HG02884 (cell line): ENCODE results near the gene ACMSD.
"Not testable (repeated sequence)": the region's sequence is repeated elsewhere in the genome, so short reads cannot be mapped to it uniquely, and the experiment has no call there.

Source experiments
- ATAC-seq: cut with Tn5 transposase; IDR thresholded peaks from one replicate; pipeline ENCODE4 v1.9.1; 2021; ENCODE audit warnings: mild to moderate bottlenecking, moderate library complexity; ENCODE audit not compliant: unreplicated experiment

ACMSD gene

GRCh38 chr2:134903701-134904100 is 65.3 kb downstream of the ACMSD start:
- not testable (repeated sequence) for ATAC-seq

- no peak for ATAC-seq
Observed at GRCh38 chr2:134905168-134905567, 66.8 kb downstream of the ACMSD start.

- ATAC-seq, result no peak
Observed at GRCh38 chr2:134906726-134907125, 68.3 kb downstream of the ACMSD start.

- not testable (repeated sequence) for ATAC-seq
Observed at GRCh38 chr2:134907441-134908116, 69.2 kb downstream of the ACMSD start.

GRCh38 chr2:134910763-134911399 is 72.5 kb downstream of the ACMSD start:
- no peak for ATAC-seq

- no peak for ATAC-seq
Observed at GRCh38 chr2:134911400-134911785, 73.0 kb downstream of the ACMSD start.

GRCh38 chr2:134912361-134912760 is 73.9 kb downstream of the ACMSD start:
- no peak for ATAC-seq

GRCh38 chr2:134917360-134917865 is 79.0 kb downstream of the ACMSD start:
- ATAC-seq, result no peak

- ATAC-seq, result peak; percentile 78
Observed at GRCh38 chr2:134917888-134918525, 79.6 kb downstream of the ACMSD start.

GRCh38 chr2:134918526-134919340 is 80.3 kb downstream of the ACMSD start, which contains the start of gene CCNT2:
CCNT2 (plus strand) TSS chr2:134918822; CDS start chr2:134918855, 33 bp downstream.
- peak; percentile 78 for ATAC-seq

- ATAC-seq, result no peak
Observed at GRCh38 chr2:134919341-134920210, 81.2 kb downstream of the ACMSD start.

- no peak for ATAC-seq
Observed at GRCh38 chr2:134924912-134925311, 86.5 kb downstream of the ACMSD start.

GRCh38 chr2:134926231-134926931 is 88.0 kb downstream of the ACMSD start:
- no peak for ATAC-seq

GRCh38 chr2:134927195-134927594 is 88.8 kb downstream of the ACMSD start:
- no peak for ATAC-seq

GRCh38 chr2:134932864-134933526 is 94.6 kb downstream of the ACMSD start:
- no peak for ATAC-seq

GRCh38 chr2:134933732-134934131 is 95.3 kb downstream of the ACMSD start:
- no peak for ATAC-seq

- ATAC-seq, result no peak
Observed at GRCh38 chr2:134934150-134934549, 95.7 kb downstream of the ACMSD start.

- no peak for ATAC-seq
Observed at GRCh38 chr2:134934641-134935040, 96.2 kb downstream of the ACMSD start.

- ATAC-seq, result no peak
Observed at GRCh38 chr2:134936691-134937090, 98.3 kb downstream of the ACMSD start.
